HepG2 (cell line): Measurements from ENCODE around the gene CHST11. TPM values are rescaled to one million over a fixed set of nuclear protein-coding genes. Genes with fewer than 3 reads are reported as not detected.

Experiments used
- ATAC-seq: fragments of 200-7000 bp; cut with Tn5 transposase; 3 replicates; pipeline ENCODE4 v1.9.1; 2020; ENCODE audit warnings: mild to moderate bottlenecking, moderate library complexity
- BruUV-seq: library from RNA; stranded (reverse); fragments of 400-500 nt; replicated peaks from 2 replicates; lab custom pipeline; 2021; lab: Mats Ljungman, UMichigan
- CTCF ChIA-PET: fragments of 300-600 bp; formaldehyde crosslinking; extraction: SDS; loops from one replicate; lab custom pipeline; 2021; ENCODE audit warnings: low total read pairs, inconsistent platforms, low intra/inter-chr PET ratio; lab: Yijun Ruan, JAX
- POLR2A ChIA-PET: fragments of 350-600 bp; sonication (Branson Sonifier 250); formaldehyde crosslinking; loops from one replicate; lab custom pipeline; 2020; ENCODE audit warnings: antibody characterized with exemption, inconsistent platforms; lab: Yijun Ruan, JAX
- DNase-seq: peaks from one replicate; pipeline ENCODE4 v3.0.0-alpha.2; 2015; ENCODE audit warnings: low spot score
- FAIRE-seq: peaks from 3 replicates; lab custom pipeline; 2011; peaks lifted over from hg19 to GRCh38; lab: Jason Lieb, UNC
- H2AFZ ChIP-seq: one replicate; pipeline ENCODE4 v1.6.1; 2011; ENCODE audit warnings: low read length, inconsistent platforms
- H3K27ac ChIP-seq: fragments of 300-600 bp; 3 replicates; pipeline ENCODE4 v1.8.0; 2011; ENCODE audit warnings: mixed run types, mild to moderate bottlenecking, mixed read lengths, low read length, inconsistent platforms; ENCODE audit not compliant: insufficient read depth; ENCODE audit errors: extremely low read length
- H3K27me3 ChIP-seq, 2 experiments: fragments of 200-600 bp in 1 of 2; 2 replicates in 1 of 2; 3 replicates in 1 of 2; pipeline versions ENCODE4 v1.6.0 to v1.8.0; 2011; ENCODE audit warnings: low read length in 2 of 2, mild to moderate bottlenecking in 2 of 2, moderate library complexity in 2 of 2, inconsistent platforms in 1 of 2; ENCODE audit not compliant: insufficient read depth in 2 of 2, control insufficient read depth in 1 of 2
- H3K36me3 ChIP-seq, 2 experiments: fragments of 200-600 bp in 1 of 2; replicated peaks in 1 of 2; 2 replicates in 1 of 2; 3 replicates in 1 of 2; pipeline versions ENCODE4 v1.5.1 to v1.8.0; 2011; ENCODE audit warnings: low read length in 2 of 2, inconsistent platforms in 1 of 2; ENCODE audit not compliant: insufficient read depth in 2 of 2, control insufficient read depth in 1 of 2
- H3K4me1 ChIP-seq: 2 replicates; pipeline ENCODE4 v1.5.1; 2012; ENCODE audit warnings: low read length, inconsistent platforms; ENCODE audit not compliant: insufficient read depth
- H3K4me2 ChIP-seq: 2 replicates; pipeline ENCODE4 v1.6.0; 2011; ENCODE audit warnings: low read depth, low read length, inconsistent platforms
- H3K4me3 ChIP-seq, 3 experiments: fragments of 200-600 bp in 1 of 3; sonication (generic), shearing (Covaris generic) in 1 of 3; replicated peaks in 1 of 3; 2 replicates each; pipeline ENCODE4 v1.5.1; 2011 to 2016; ENCODE audit warnings: low read length in 3 of 3, inconsistent platforms in 2 of 3, low read depth in 2 of 3, mild to moderate bottlenecking in 2 of 3, control low read depth in 1 of 3, mixed read lengths in 1 of 3; ENCODE audit not compliant: insufficient read depth in 1 of 3
- H3K79me2 ChIP-seq: one replicate; pipeline ENCODE4 v1.6.1; 2011; ENCODE audit warnings: low read length, inconsistent platforms; ENCODE audit not compliant: insufficient read depth
- H3K9ac ChIP-seq: 2 replicates; pipeline ENCODE4 v1.6.0; 2011; ENCODE audit warnings: mild to moderate bottlenecking, low read depth, low read length, inconsistent platforms; ENCODE audit not compliant: insufficient read depth
- H3K9me3 ChIP-seq: 2 replicates; pipeline ENCODE4 v1.5.1; 2012; ENCODE audit warnings: mild to moderate bottlenecking, low read length
- H4K20me1 ChIP-seq: 2 replicates; pipeline ENCODE4 v1.6.0; 2011; ENCODE audit warnings: inconsistent platforms, mild to moderate bottlenecking, low read length, moderate library complexity; ENCODE audit not compliant: insufficient read depth
- GZF1 ChIP-seq: sonication (generic); formaldehyde crosslinking; IDR thresholded peaks from 2 replicates; pipeline ENCODE4 v1.5.1; 2020; ENCODE audit warnings: mild to moderate bottlenecking, missing genetic modification reagents
- KAT8 ChIP-seq: IDR thresholded peaks from 2 replicates; pipeline ENCODE4 v1.6.1; 2016; ENCODE audit warnings: missing genetic modification reagents, missing compliant biosample characterization
- PREB ChIP-seq: sonication (generic); formaldehyde crosslinking; IDR thresholded peaks from 2 replicates; pipeline ENCODE4 v1.4.0; 2020; ENCODE audit warnings: missing genetic modification reagents
- PRPF4 ChIP-seq: fragments of 200-400 bp; formaldehyde crosslinking; IDR thresholded peaks from 2 replicates; pipeline ENCODE4 v1.6.1; 2016; ENCODE audit warnings: low read length, low read depth; ENCODE audit not compliant: poor library complexity, severe bottlenecking
- SNRNP70 ChIP-seq: fragments of 200-400 bp; formaldehyde crosslinking; IDR thresholded peaks from 2 replicates; pipeline ENCODE4 v1.6.1; 2017; ENCODE audit warnings: mild to moderate bottlenecking, low read depth, low read length, moderate library complexity
- SOX6 ChIP-seq, 2 experiments: fragments of 450-650 bp in 1 of 2; sonication (generic) in 1 of 2; formaldehyde crosslinking in 1 of 2; IDR thresholded peaks; 2 replicates each; pipeline versions ENCODE4 v1.4.0 to v1.6.1; 2017 to 2020; ENCODE audit warnings: antibody characterized with exemption in 1 of 2, mild to moderate bottlenecking in 1 of 2, missing genetic modification reagents in 1 of 2
- ZNF124 ChIP-seq: sonication (generic); formaldehyde crosslinking; IDR thresholded peaks from 2 replicates; pipeline ENCODE4 v1.4.0; 2020; ENCODE audit warnings: missing genetic modification reagents
- ZNF18 ChIP-seq: sonication (generic); formaldehyde crosslinking; IDR thresholded peaks from 2 replicates; pipeline ENCODE4 v1.8.0; 2022; ENCODE audit warnings: mild to moderate bottlenecking, missing genetic modification reagents; ENCODE audit not compliant: insufficient replicate concordance
- ZNF430 ChIP-seq: sonication (generic); formaldehyde crosslinking; IDR thresholded peaks from 2 replicates; pipeline ENCODE4 v1.9.0; 2021; ENCODE audit warnings: mild to moderate bottlenecking, missing genetic modification reagents
- ZNF672 ChIP-seq: sonication (generic); formaldehyde crosslinking; IDR thresholded peaks from 2 replicates; pipeline ENCODE4 v1.8.1; 2022; ENCODE audit warnings: missing genetic modification reagents
- ZNF691 ChIP-seq: sonication (generic); formaldehyde crosslinking; IDR thresholded peaks from 2 replicates; pipeline ENCODE4 v1.4.0; 2020; ENCODE audit warnings: missing genetic modification reagents, low read depth, mild to moderate bottlenecking, borderline replicate concordance
- ZNF703 ChIP-seq: sonication (generic); formaldehyde crosslinking; IDR thresholded peaks from 2 replicates; pipeline ENCODE4 v1.5.1; 2020; ENCODE audit warnings: missing genetic modification reagents, mild to moderate bottlenecking, moderate library complexity, borderline replicate concordance
- ZNF776 ChIP-seq: sonication (generic); formaldehyde crosslinking; IDR thresholded peaks from 2 replicates; pipeline ENCODE4 v1.4.0; 2020; ENCODE audit warnings: mild to moderate bottlenecking, missing genetic modification reagents
- ZNF883 ChIP-seq: sonication (generic); formaldehyde crosslinking; IDR thresholded peaks from 2 replicates; pipeline ENCODE4 v1.5.1; 2020; ENCODE audit warnings: mild to moderate bottlenecking, missing genetic modification reagents; ENCODE audit errors: not compliant biosample characterization
- WGBS: methylation state at CpG from one replicate; pipeline ENCODE4 v1.1.6; 2017; ENCODE audit warnings: low lambda C conversion rate; 5-methylcytosine and 5-hydroxymethylcytosine counted together
- in situ Hi-C: cut with HindIII; loops from 2 replicates; pipeline ENCODE4 v1.10.0; 2017; ENCODE audit warnings: low pct_unique_long_range_greater_than_20kb; ENCODE audit not compliant: extremely low pct_ligation_motif_present
- intact Hi-C: fragments of 100-400 bp; cut with micrococcal nuclease; formaldehyde crosslinking; loops from one replicate; pipeline ENCODE4 v1.10.0; 2022; ENCODE audit not compliant: unreplicated experiment
- polyA plus RNA-seq, 8 experiments: library from polyadenylated mRNA; depleted of rRNA in 3 of 8; stranded (reverse) in 7 of 8; unstranded in 1 of 8; fragments of >200 nt; fragmentation: Illumina TruSeq in 4 of 8; extraction: Trizol in 4 of 8; gene quantifications; 2 replicates each; pipeline versions ENCODE4 v1.2.1 to v1.2.3, GENCODE V29; 2011 to 2016; ENCODE audit warnings: low read depth in 4 of 8, missing spikeins in 1 of 8, mixed read lengths in 1 of 8; ENCODE audit not compliant: insufficient read depth in 1 of 8
- total RNA-seq, 5 experiments: library from RNA; depleted of rRNA; stranded (reverse); fragments of >200 nt; fragmentation: Illumina TruSeq; extraction: Trizol; gene quantifications; 2 replicates each; pipeline ENCODE4 v1.2.3, GENCODE V29; 2016; ENCODE audit warnings: low read depth in 1 of 5
- TF ChIP-seq, protein P1 (sequence below): sonication (generic); formaldehyde crosslinking; IDR thresholded peaks from 2 replicates; pipeline ENCODE4 v1.5.0; 2020; ENCODE audit warnings: missing genetic modification reagents
- TF ChIP-seq, protein P2 (sequence below): sonication (generic); formaldehyde crosslinking; IDR thresholded peaks from 2 replicates; pipeline ENCODE4 v1.8.0; 2022; ENCODE audit warnings: low read depth, missing genetic modification reagents

The CHST11 gene
- total and polyA plus RNA-seq, 2 of the 13 experiments (the other 11 are each of a cell fraction or from before 2014, with no cell fraction given): 0.15 TPM; not detected in 1

DNA sequence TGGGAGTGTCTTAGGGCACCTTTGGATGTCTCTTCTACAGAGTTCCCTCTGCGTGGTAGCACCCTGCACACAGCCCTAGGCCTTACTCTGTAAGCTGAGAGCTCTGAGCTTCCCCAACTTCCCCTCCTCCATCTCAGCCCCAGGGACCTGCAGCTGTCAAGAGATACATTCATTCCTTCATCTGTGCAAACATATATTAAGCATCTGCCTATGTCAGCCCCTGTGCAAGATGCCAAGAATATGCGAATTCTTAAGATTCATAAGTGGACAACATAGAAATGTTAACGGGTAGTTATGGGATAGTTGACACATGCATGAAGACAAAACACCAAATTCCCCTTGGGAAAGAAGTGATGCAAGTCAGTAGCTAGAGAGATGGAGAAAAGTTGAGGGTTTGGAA is 310.5 kb downstream of the CHST11 start:
- no peak overlapping the region for H3K27ac ChIP-seq
- in situ Hi-C loops: no loop called here
- no peaks in the 10 kb centered on the region for H3K4me1 ChIP-seq
- DNase-seq (no peak), ATAC-seq (no peak)
- no peaks in the 10 kb centered on the region for H3K9me3 ChIP-seq
- H3K4me2 ChIP-seq: no peak overlapping the region
- H2AFZ ChIP-seq: no peak overlapping the region
- H3K4me3 ChIP-seq: no peak overlapping the region
- CTCF ChIA-PET: no interaction called here
- no peaks in the 10 kb centered on the region for H3K36me3 ChIP-seq
- H3K27me3 ChIP-seq: peaks cover 0 to 10% of the 10 kb centered on the region in 2 experiments; a peak in 3 of 5 replicates
- TF ChIP-seq ZNF776 (CRISPR knock-in tag): no peak
- no peak for TF ChIP-seq ZNF672 (CRISPR knock-in tag)
- TF ChIP-seq ZNF703 (CRISPR knock-in tag): no peak
- no peak for TF ChIP-seq GZF1
- TF ChIP-seq, protein P1, sequence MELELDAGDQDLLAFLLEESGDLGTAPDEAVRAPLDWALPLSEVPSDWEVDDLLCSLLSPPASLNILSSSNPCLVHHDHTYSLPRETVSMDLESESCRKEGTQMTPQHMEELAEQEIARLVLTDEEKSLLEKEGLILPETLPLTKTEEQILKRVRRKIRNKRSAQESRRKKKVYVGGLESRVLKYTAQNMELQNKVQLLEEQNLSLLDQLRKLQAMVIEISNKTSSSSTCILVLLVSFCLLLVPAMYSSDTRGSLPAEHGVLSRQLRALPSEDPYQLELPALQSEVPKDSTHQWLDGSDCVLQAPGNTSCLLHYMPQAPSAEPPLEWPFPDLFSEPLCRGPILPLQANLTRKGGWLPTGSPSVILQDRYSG (CRISPR knock-in tag): no peak
- TF ChIP-seq ZNF883: no peak
- TF ChIP-seq PREB (CRISPR knock-in tag): no peak
- TF ChIP-seq, protein P2, sequence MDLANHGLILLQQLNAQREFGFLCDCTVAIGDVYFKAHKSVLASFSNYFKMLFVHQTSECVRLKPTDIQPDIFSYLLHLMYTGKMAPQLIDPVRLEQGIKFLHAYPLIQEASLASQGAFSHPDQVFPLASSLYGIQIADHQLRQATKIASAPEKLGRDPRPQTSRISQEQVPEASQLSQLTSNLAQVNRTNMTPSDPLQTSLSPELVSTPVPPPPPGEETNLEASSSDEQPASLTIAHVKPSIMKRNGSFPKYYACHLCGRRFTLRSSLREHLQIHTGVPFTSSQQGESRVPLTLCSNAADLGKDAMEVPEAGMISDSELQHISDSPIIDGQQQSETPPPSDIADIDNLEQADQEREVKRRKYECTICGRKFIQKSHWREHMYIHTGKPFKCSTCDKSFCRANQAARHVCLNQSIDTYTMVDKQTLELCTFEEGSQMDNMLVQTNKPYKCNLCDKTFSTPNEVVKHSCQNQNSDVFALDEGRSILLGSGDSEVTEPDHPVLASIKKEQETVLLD (CRISPR knock-in tag): no peak
- no peak for TF ChIP-seq SNRNP70
- TF ChIP-seq PRPF4: no peak
- TF ChIP-seq SOX6 (IDR thresholded peaks at IDR 0.05): no peak
- no peak for TF ChIP-seq SOX6 (CRISPR knock-in tag; IDR thresholded peaks at IDR 0.05)
- no peak for TF ChIP-seq ZNF430 (CRISPR knock-in tag)
- TF ChIP-seq ZNF124: no peak
- no peak for TF ChIP-seq ZNF691 (CRISPR knock-in tag)
- TF ChIP-seq ZNF18 (CRISPR knock-in tag): no peak
- TF ChIP-seq KAT8 (CRISPR knock-in tag): no peak
- TF ChIP-seq, all 625 proteins: peak for 0
- no TSS peak for BruUV-seq
- no peak for FAIRE-seq
- WGBS: 1% methylated on average over 3 of the region's 3 CpGs
- H3K79me2 ChIP-seq: no peaks in the 10 kb centered on the region
- intact Hi-C loops: no loop called here
- no peak overlapping the region for H3K9ac ChIP-seq
- POLR2A ChIA-PET: no interaction called here
- H4K20me1 ChIP-seq: no peaks in the 10 kb centered on the region
